NB4 (cell line): ENCODE measurements around the gene LONRF2.

Experiments used
- CTCF ChIP-seq: IDR thresholded peaks from one replicate; pipeline ENCODE4 v1.5.1; 2012; ENCODE audit warnings: low read depth, low read length
- MYC ChIP-seq: IDR thresholded peaks from 2 replicates; pipeline ENCODE4 v1.6.1; 2011; ENCODE audit warnings: low read depth, low read length

- TF ChIP-seq CTCF: no peak
- no peak for TF ChIP-seq MYC
Observed at GRCh38 chr2:100230754-100231153, 91.5 kb downstream of the LONRF2 start.
